ENCODE data around the gene PLXNA4.

GRCh38 chr7:132532281-132532680 lies 44.0 kb downstream of the PLXNA4 start:
- TF ChIP-seq CTCF (IDR thresholded peaks at IDR 0.05) (no peak), POLR2A (IDR thresholded peaks at IDR 0.05) (no peak)

Measured in lower leg skin (tissue), 3 donors.